HG02973 (cell line): Measurements from ENCODE around the gene WDR76.
"Not testable (repeated sequence)": the region's sequence is repeated elsewhere in the genome, so short reads cannot be mapped to it uniquely, and the experiment has no call there.

Experiments
- ATAC-seq: cut with Tn5 transposase; IDR thresholded peaks from one replicate; pipeline ENCODE4 v1.9.1; 2021; ENCODE audit warnings: moderate library complexity; ENCODE audit not compliant: unreplicated experiment

Gene WDR76

GRCh38 chr15:43815064-43815463 is 11.7 kb upstream of the WDR76 start:
- not testable (repeated sequence) for ATAC-seq

GRCh38 chr15:43821505-43821904 is 5.3 kb upstream of the WDR76 start:
- ATAC-seq: no peak

GRCh38 chr15:43824302-43825246 is 2.2 kb upstream of the WDR76 start, which contains the start of gene MFAP1:
Gene MFAP1, minus strand, starts transcription at chr15:43824690. Its CDS starts 121 bp downstream, at chr15:43824569.
- ATAC-seq: peak; percentile 58

GRCh38 chr15:43825305-43825704 is 1.5 kb upstream of the WDR76 start:
- ATAC-seq: not testable (repeated sequence)

- ATAC-seq: no peak
Observed at GRCh38 chr15:43826029-43826507, 734 bp upstream of the WDR76 start.

- no peak for ATAC-seq
Observed at GRCh38 chr15:43828061-43828657, 1.4 kb downstream of the WDR76 start.

GRCh38 chr15:43829951-43830540 is 3.2 kb downstream of the WDR76 start:
- ATAC-seq: not testable (repeated sequence)

- ATAC-seq: not testable (repeated sequence)
Observed at GRCh38 chr15:43830691-43831275, 4.0 kb downstream of the WDR76 start.

GRCh38 chr15:43831519-43832052 is 4.8 kb downstream of the WDR76 start:
- not testable (repeated sequence) for ATAC-seq

- ATAC-seq: not testable (repeated sequence)
Observed at GRCh38 chr15:43832485-43832884, 5.7 kb downstream of the WDR76 start.

- no peak for ATAC-seq
Observed at GRCh38 chr15:43845421-43845820, 18.6 kb downstream of the WDR76 start.

- no peak for ATAC-seq
Observed at GRCh38 chr15:43851251-43851650, 24.4 kb downstream of the WDR76 start.

- no peak for ATAC-seq
Observed at GRCh38 chr15:43852607-43853006, 25.8 kb downstream of the WDR76 start.

GRCh38 chr15:43854801-43855200 is 28.0 kb downstream of the WDR76 start:
- no peak for ATAC-seq

- ATAC-seq: no peak
Observed at GRCh38 chr15:43859546-43859945, 32.7 kb downstream of the WDR76 start.

GRCh38 chr15:43866636-43867035 is 39.8 kb downstream of the WDR76 start:
- ATAC-seq: not testable (repeated sequence)

GRCh38 chr15:43867096-43867495 is 40.3 kb downstream of the WDR76 start:
- no peak for ATAC-seq

GRCh38 chr15:43868406-43868805 is 41.6 kb downstream of the WDR76 start:
- no peak for ATAC-seq

- no peak for ATAC-seq
Observed at GRCh38 chr15:43871835-43872234, 45.0 kb downstream of the WDR76 start.

- no peak for ATAC-seq
Observed at GRCh38 chr15:43872416-43873020, 45.7 kb downstream of the WDR76 start.
